EH (cell line): Measurements from ENCODE around the gene DHRS13.

Source experiments
- DNase-seq: peaks from one replicate; pipeline ENCODE4 v3.0.0-alpha.2; 2015; ENCODE audit warnings: low read depth

DHRS13 gene

GRCh38 chr17:28902819-28903545 lies at the start of gene DHRS13:
TSS of gene DHRS13 (minus strand) at chr17:28903079. CDS start at chr17:28902944, 135 bp downstream.
- peak; percentile 85 for DNase-seq

GRCh38 chr17:28951991-28952975 lies 49.4 kb upstream of the DHRS13 start:
- peak; percentile 100 for DNase-seq

GRCh38 chr17:28951428-28951990 lies 48.6 kb upstream of the DHRS13 start, which contains the start of gene PHF12:
TSS of gene PHF12 (minus strand) at chr17:28951518. CDS start at chr17:28950960, 558 bp downstream.
- DNase-seq, result peak; percentile 100

- DNase-seq, result no peak
Observed at GRCh38 chr17:28950752-28951427, 48.0 kb upstream of the DHRS13 start.

- DNase-seq, result peak; percentile 67
Observed at GRCh38 chr17:28950017-28950751, 47.3 kb upstream of the DHRS13 start.

GRCh38 chr17:28949185-28950016 lies 46.5 kb upstream of the DHRS13 start:
- peak; percentile 78 for DNase-seq

- no peak for DNase-seq
Observed at GRCh38 chr17:28948873-28949184, 46.0 kb upstream of the DHRS13 start.

GRCh38 chr17:28948342-28948741 lies 45.5 kb upstream of the DHRS13 start:
- peak; percentile 54 for DNase-seq

GRCh38 chr17:28947639-28948038 lies 44.8 kb upstream of the DHRS13 start:
- DNase-seq, result no peak

- peak; percentile 95 for DNase-seq
Observed at GRCh38 chr17:28946239-28946638, 43.4 kb upstream of the DHRS13 start.

GRCh38 chr17:28944862-28945741 lies 42.2 kb upstream of the DHRS13 start:
- peak; percentile 73 for DNase-seq

- DNase-seq, result no peak
Observed at GRCh38 chr17:28944343-28944742, 41.5 kb upstream of the DHRS13 start.

- no peak for DNase-seq
Observed at GRCh38 chr17:28942925-28943324, 40.0 kb upstream of the DHRS13 start.

- DNase-seq, result no peak
Observed at GRCh38 chr17:28941251-28941650, 38.4 kb upstream of the DHRS13 start.

GRCh38 chr17:28940675-28941074 lies 37.8 kb upstream of the DHRS13 start:
- DNase-seq, result no peak

- DNase-seq, result no peak
Observed at GRCh38 chr17:28940142-28940541, 37.3 kb upstream of the DHRS13 start.

- no peak for DNase-seq
Observed at GRCh38 chr17:28938552-28938951, 35.7 kb upstream of the DHRS13 start.

GRCh38 chr17:28937044-28937729 lies 34.3 kb upstream of the DHRS13 start:
- peak; percentile 9 for DNase-seq
